ENCODE results near the gene GRIN2C.

GRCh38 chr17:74857191-74857590 is 2.5 kb downstream of the GRIN2C start:
- TF ChIP-seq TAF1 (IDR thresholded peaks at IDR 0.05; ENCODE audit: borderline replicate concordance, insufficient read depth, low read length) (no peak), POLR2AphosphoS5 (IDR thresholded peaks at IDR 0.05; ENCODE audit: low read depth, low read length) (no peak), REST (IDR thresholded peaks at IDR 0.05; ENCODE audit: insufficient read depth in 1 of 2, low read depth in 2 of 2, low read length in 2 of 2) (no peak), SIN3A (IDR thresholded peaks at IDR 0.05; ENCODE audit: borderline replicate concordance, insufficient read depth, low read length) (no peak), FOXP2 (optimal IDR thresholded peaks at IDR 0.05; ENCODE audit: borderline replicate concordance, extremely low read depth, extremely low read length, insufficient read depth) (no peak)

All from PFSK-1 (cell line).